Thoracic aorta (tissue), 2 donors: ENCODE results near the gene GLRA3. TPM values are rescaled to one million over a fixed set of nuclear protein-coding genes. Genes with fewer than 3 reads are reported as not detected.

Experiments
- ATAC-seq: fragments of 150-250 bp; one replicate; pipeline ENCODE4 v1.8.0; 2017; ENCODE audit warnings: low read depth; ENCODE audit not compliant: insufficient number of reproducible peaks, low FRiP score
- DNase-seq: peaks from one replicate; pipeline ENCODE4 v3.0.0-alpha.2; 2020; ENCODE audit warnings: low spot score
- H3K27ac ChIP-seq, 2 donors: fragments of 200-600 bp; sonication (generic); 1 replicate in 1 of 2; 2 replicates in 1 of 2; pipeline ENCODE4 v1.5.1; 2016; ENCODE audit warnings: mild to moderate bottlenecking in 2 of 2, moderate library complexity in 2 of 2
- H3K27me3 ChIP-seq: fragments of 200-600 bp; sonication (generic); replicated peaks from 2 replicates; pipeline ENCODE4 v1.6.0; 2016; ENCODE audit warnings: mild to moderate bottlenecking; ENCODE audit not compliant: insufficient read depth
- H3K36me3 ChIP-seq: fragments of 200-600 bp; sonication (generic); one replicate; pipeline ENCODE4 v1.5.1; 2016
- H3K4me1 ChIP-seq, 2 donors: fragments of 200-600 bp; sonication (generic); 1 replicate in 1 of 2; 2 replicates in 1 of 2; pipeline versions ENCODE4 v1.5.1 to v1.6.0; 2016; ENCODE audit warnings: low read depth in 2 of 2, mild to moderate bottlenecking in 1 of 2; ENCODE audit not compliant: control insufficient read depth in 1 of 2
- H3K4me3 ChIP-seq: fragments of 200-600 bp; sonication (generic); 2 replicates; pipeline ENCODE4 v1.5.1; 2016; ENCODE audit warnings: mild to moderate bottlenecking
- H3K9me3 ChIP-seq: fragments of 200-600 bp; sonication (generic); 2 replicates; pipeline ENCODE4 v1.5.1; 2016
- CTCF ChIP-seq: fragments of 200-600 bp; sonication (generic); IDR thresholded peaks from one replicate; pipeline ENCODE4 v1.5.1; 2019; ENCODE audit warnings: antibody characterized with exemption
- total RNA-seq, 2 donors: library from RNA; depleted of rRNA; stranded (reverse); fragments of >200 nt; gene quantifications; one replicate each; pipeline versions ENCODE4 v1.1.0 to v1.2.3, GENCODE V29; 2016

Gene GLRA3
- total RNA-seq, 2 donors from 2014 or later = not detected

- Histone ChIP-seq H3K27ac (no peak overlapping the region), H3K36me3 (no peaks in the 10 kb centered on the region), H3K9me3 (no peaks in the 10 kb centered on the region), H3K27me3 (no peaks in the 10 kb centered on the region), H3K4me1 (no peaks in the 10 kb centered on the region), H3K4me3 (no peak overlapping the region)
- ATAC-seq (no peak), DNase-seq (no peak)
- TF ChIP-seq CTCF = peak; percentile 49
Observed at GRCh38 chr4:174764105-174764729, 64.8 kb downstream of the GLRA3 start.

- Histone ChIP-seq H3K9me3 (no peaks in the 10 kb centered on the region), H3K27ac (no peak overlapping the region), H3K4me3 (no peak overlapping the region), H3K27me3 (no peaks in the 10 kb centered on the region), H3K36me3 (no peaks in the 10 kb centered on the region), H3K4me1 (no peaks in the 10 kb centered on the region)
- ATAC-seq (no peak), DNase-seq (no peak)
- no peak for TF ChIP-seq CTCF
Observed at GRCh38 chr4:174763454-174764104, 65.5 kb downstream of the GLRA3 start.

GRCh38 chr4:174761451-174761850, 67.6 kb downstream of the GLRA3 start:
- no peak for DNase-seq
- H3K27ac ChIP-seq = no peak overlapping the region
- no peak for ATAC-seq
- H3K9me3 ChIP-seq = no peaks in the 10 kb centered on the region
- TF ChIP-seq CTCF = no peak
- no peaks in the 10 kb centered on the region for H3K4me1 ChIP-seq
- no peak overlapping the region for H3K4me3 ChIP-seq
- H3K27me3 ChIP-seq = no peaks in the 10 kb centered on the region
- H3K36me3 ChIP-seq = no peaks in the 10 kb centered on the region

GRCh38 chr4:174757736-174758135, 71.3 kb downstream of the GLRA3 start:
- Histone ChIP-seq H3K9me3 (no peaks in the 10 kb centered on the region), H3K4me1 (no peaks in the 10 kb centered on the region), H3K36me3 (no peaks in the 10 kb centered on the region), H3K27ac (no peak overlapping the region), H3K4me3 (no peak overlapping the region), H3K27me3 (no peaks in the 10 kb centered on the region)
- no peak for TF ChIP-seq CTCF
- no peak for ATAC-seq
- DNase-seq = no peak

- Histone ChIP-seq H3K36me3 (no peaks in the 10 kb centered on the region), H3K9me3 (no peaks in the 10 kb centered on the region), H3K4me3 (no peak overlapping the region), H3K27me3 (no peaks in the 10 kb centered on the region), H3K4me1 (no peaks in the 10 kb centered on the region), H3K27ac (no peak overlapping the region)
- DNase-seq = no peak
- no peak for ATAC-seq
- no peak for TF ChIP-seq CTCF
Observed at GRCh38 chr4:174753021-174753420, 76.0 kb downstream of the GLRA3 start.
